H9 (cell line): ENCODE data around the gene RELL1. TPM values are rescaled to one million over a fixed set of nuclear protein-coding genes. Genes with fewer than 3 reads are reported as not detected.
A peak's percentile ranks its signal among the peaks of the same experiment; 100 is the strongest.

Source experiments
- DNase-seq: peaks from one replicate; pipeline ENCODE4 v3.0.0-alpha.2; 2017
- H2AFZ ChIP-seq: one replicate; pipeline ENCODE4 v1.6.1; 2013; ENCODE audit warnings: mild to moderate bottlenecking, low read length, control low read depth, moderate library complexity
- H2AK5ac ChIP-seq: 2 replicates; pipeline ENCODE4 v1.6.1; 2013; ENCODE audit warnings: low read length, control low read depth, mixed read lengths; ENCODE audit not compliant: insufficient read length
- H2BK120ac ChIP-seq: one replicate; pipeline ENCODE4 v1.6.1; 2013; ENCODE audit warnings: low read depth, mild to moderate bottlenecking, low read length, control low read depth, inconsistent platforms; ENCODE audit not compliant: poor library complexity, severe bottlenecking
- H2BK12ac ChIP-seq: 2 replicates; pipeline ENCODE4 v1.6.1; 2013; ENCODE audit warnings: low read length, control low read depth, mixed read lengths, low read depth; ENCODE audit not compliant: insufficient read length
- H2BK15ac ChIP-seq: 2 replicates; pipeline ENCODE4 v1.6.1; 2013; ENCODE audit warnings: low read depth, low read length, control low read depth
- H2BK20ac ChIP-seq: one replicate; pipeline ENCODE4 v1.6.1; 2013; ENCODE audit warnings: low read depth, mild to moderate bottlenecking, low read length, control low read depth, inconsistent platforms; ENCODE audit not compliant: poor library complexity, severe bottlenecking
- H2BK5ac ChIP-seq: 2 replicates; pipeline ENCODE4 v1.6.1; 2013; ENCODE audit warnings: low read length, control low read depth, mixed read lengths; ENCODE audit not compliant: insufficient read length
- H3K14ac ChIP-seq: 2 replicates; pipeline ENCODE4 v1.6.1; 2013; ENCODE audit warnings: low read length, control low read depth; ENCODE audit not compliant: insufficient read depth
- H3K18ac ChIP-seq: 2 replicates; pipeline ENCODE4 v1.6.1; 2013; ENCODE audit warnings: low read depth, mild to moderate bottlenecking, mixed read lengths, low read length, control low read depth; ENCODE audit not compliant: insufficient read length
- H3K23ac ChIP-seq: 2 replicates; pipeline ENCODE4 v1.6.1; 2013; ENCODE audit warnings: low read length, control low read depth, mixed read lengths, low read depth; ENCODE audit not compliant: insufficient read length
- H3K23me2 ChIP-seq: 2 replicates; pipeline ENCODE4 v1.6.1; 2013; ENCODE audit warnings: low read depth, mild to moderate bottlenecking, mixed read lengths, low read length, control low read depth; ENCODE audit not compliant: insufficient read length, poor library complexity, severe bottlenecking
- H3K27ac ChIP-seq: 2 replicates; pipeline ENCODE4 v1.5.1; 2013; ENCODE audit warnings: low read length, control low read depth, mixed read lengths, low read depth; ENCODE audit not compliant: insufficient read length
- H3K27me3 ChIP-seq: 2 replicates; pipeline ENCODE4 v1.6.1; 2013; ENCODE audit warnings: low read length, control low read depth, inconsistent platforms; ENCODE audit not compliant: insufficient read depth
- H3K4ac ChIP-seq: 2 replicates; pipeline ENCODE4 v1.6.1; 2013; ENCODE audit warnings: low read depth, mild to moderate bottlenecking, control low read depth, inconsistent platforms, low read length, moderate library complexity
- H3K4me1 ChIP-seq: 2 replicates; pipeline ENCODE4 v1.6.1; 2013; ENCODE audit warnings: low read length, control low read depth, inconsistent platforms; ENCODE audit not compliant: insufficient read depth
- H3K4me2 ChIP-seq: 2 replicates; pipeline ENCODE4 v1.6.1; 2013; ENCODE audit warnings: low read length, control low read depth, mixed read lengths; ENCODE audit not compliant: insufficient read length, insufficient read depth
- H3K56ac ChIP-seq: 2 replicates; pipeline ENCODE4 v1.6.1; 2013; ENCODE audit warnings: low read depth, mild to moderate bottlenecking, mixed read lengths, low read length, control low read depth; ENCODE audit not compliant: insufficient read length
- H3K79me1 ChIP-seq: 2 replicates; pipeline ENCODE4 v1.6.1; 2013; ENCODE audit warnings: low read depth, mild to moderate bottlenecking, moderate library complexity, low read length, control low read depth, inconsistent platforms; ENCODE audit not compliant: insufficient read depth, poor library complexity, severe bottlenecking
- H3K79me2 ChIP-seq: 2 replicates; pipeline ENCODE4 v1.6.1; 2013; ENCODE audit warnings: low read length, control low read depth, inconsistent platforms; ENCODE audit not compliant: insufficient read depth
- H3K9ac ChIP-seq: 2 replicates; pipeline ENCODE4 v1.6.1; 2013; ENCODE audit warnings: low read length, control low read depth, mixed read lengths; ENCODE audit not compliant: insufficient read length; ENCODE audit errors: extremely low read depth
- H3K9me3 ChIP-seq: one replicate; pipeline ENCODE4 v1.6.1; 2013; ENCODE audit warnings: low read depth, low read length, inconsistent platforms; ENCODE audit not compliant: control insufficient read depth
- H3T11ph ChIP-seq: one replicate; pipeline ENCODE4 v1.6.1; 2013; ENCODE audit warnings: mild to moderate bottlenecking, low read length, control low read depth, inconsistent platforms
- H4K20me1 ChIP-seq: one replicate; pipeline ENCODE4 v1.6.1; 2013; ENCODE audit not compliant: control insufficient read depth, insufficient read length, insufficient read depth
- H4K5ac ChIP-seq: 2 replicates; pipeline ENCODE4 v1.6.1; 2013; ENCODE audit warnings: low read depth, mild to moderate bottlenecking, mixed read lengths, low read length, control low read depth; ENCODE audit not compliant: insufficient read length
- H4K8ac ChIP-seq: replicated peaks from 2 replicates; pipeline ENCODE4 v1.6.1; 2013; ENCODE audit warnings: low read length, control low read depth, mixed read lengths, low read depth; ENCODE audit not compliant: insufficient read length
- H4K91ac ChIP-seq: 2 replicates; pipeline ENCODE4 v1.6.1; 2013; ENCODE audit warnings: low read depth, mild to moderate bottlenecking, moderate library complexity, mixed read lengths, low read length, control low read depth; ENCODE audit not compliant: insufficient read length
- H3K27ac Mint-ChIP-seq, 3 experiments: 2 replicates in 2 of 3; 3 replicates in 1 of 3; pipeline ENCODE4 v1.8.0; 2020 to 2021; ENCODE audit warnings: mixed read lengths in 3 of 3, mild to moderate bottlenecking in 1 of 3, moderate library complexity in 1 of 3
- H3K27me3 Mint-ChIP-seq: 2 replicates; pipeline ENCODE4 v1.8.0; 2021; ENCODE audit warnings: low read depth, mild to moderate bottlenecking, moderate library complexity, mixed read lengths
- H3K36me3 Mint-ChIP-seq, 3 experiments: 2 replicates in 2 of 3; 3 replicates in 1 of 3; pipeline ENCODE4 v1.8.0; 2020 to 2021; ENCODE audit warnings: low read depth in 3 of 3, mixed read lengths in 3 of 3; ENCODE audit not compliant: insufficient read depth in 1 of 3
- H3K4me1 Mint-ChIP-seq, 2 experiments: 2 replicates each; pipeline ENCODE4 v1.8.0; 2020; ENCODE audit warnings: mixed read lengths in 2 of 2
- H3K4me3 Mint-ChIP-seq, 2 experiments: 2 replicates in 1 of 2; 3 replicates in 1 of 2; pipeline ENCODE4 v1.8.0; 2020 to 2021; ENCODE audit warnings: mild to moderate bottlenecking in 2 of 2, mixed read lengths in 2 of 2, moderate library complexity in 1 of 2
- H3K9me3 Mint-ChIP-seq, 2 experiments: 2 replicates in 1 of 2; 3 replicates in 1 of 2; pipeline ENCODE4 v1.8.0; 2020; ENCODE audit warnings: mild to moderate bottlenecking in 2 of 2, mixed read lengths in 2 of 2, moderate library complexity in 1 of 2
- WGBS: extraction: QIAGEN DNeasy Blood & Tissue Kit; methylation state at CpG from one replicate; pipeline ENCODE4 v1.1.7; 2013; ENCODE audit warnings: missing lambda C conversion rate, low lambda C conversion rate, mixed read lengths; ENCODE audit not compliant: insufficient read length; ENCODE audit errors: extremely low coverage; 5-methylcytosine and 5-hydroxymethylcytosine counted together
- total RNA-seq: library from RNA; stranded (reverse); gene quantifications from 2 replicates; pipeline ENCODE4 v1.2.1, GENCODE V29; 2021
- TF ChIP-seq, protein P1 (sequence below): fragments of 200-600 bp; sonication (generic); conservative IDR thresholded peaks from 3 replicates; pipeline ENCODE4 v1.8.0; 2021; ENCODE audit warnings: antibody characterized with exemption, mild to moderate bottlenecking

Gene RELL1
- total RNA-seq, 1 experiment from 2014 or later, result 10.8 TPM

DNA sequence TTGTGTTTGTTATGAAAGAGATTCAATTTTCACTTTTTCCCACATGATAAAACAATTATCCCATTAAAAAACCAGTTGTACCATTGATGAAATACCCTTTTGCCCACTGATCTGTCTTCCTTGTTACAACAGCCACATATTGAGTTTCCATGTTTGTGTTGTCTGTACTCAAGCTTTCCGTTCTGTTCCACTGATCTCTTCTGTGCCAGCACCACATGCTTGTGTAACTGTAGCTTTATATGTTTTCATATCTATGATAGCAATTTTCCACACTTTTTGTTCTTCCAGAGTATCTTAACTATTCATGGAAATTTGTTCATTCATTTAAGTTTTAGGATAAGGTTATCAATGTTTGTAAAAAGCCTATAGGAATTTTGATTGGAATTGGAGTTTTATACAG is 24.3 kb upstream of the RELL1 start:
- H3K23ac ChIP-seq, result no peak overlapping the region
- no peaks in the 10 kb centered on the region for H3K27me3 ChIP-seq
- H2BK20ac ChIP-seq, result no peak overlapping the region
- no peak overlapping the region for H2BK12ac ChIP-seq
- WGBS, result no CpG with 5 or more reads among the region's 1 CpG
- H2AFZ ChIP-seq, result no peak overlapping the region
- no peak overlapping the region for H2BK5ac ChIP-seq
- H3K4me1 ChIP-seq, result no peaks in the 10 kb centered on the region
- no peak overlapping the region for H3T11ph ChIP-seq
- H3K27ac ChIP-seq, result no peak overlapping the region
- no peak overlapping the region for H3K9ac ChIP-seq
- H3K79me2 ChIP-seq, result no peaks in the 10 kb centered on the region; the same call in 1 of the 2 replicates
- H2BK120ac ChIP-seq, result no peak overlapping the region
- no peak overlapping the region for H2BK15ac ChIP-seq
- no peak overlapping the region for H3K18ac ChIP-seq
- Mint-ChIP-seq H3K9me3 (no peaks in the 10 kb centered on the region), H3K4me1 (no peaks in the 10 kb centered on the region), H3K4me3 (no peak overlapping the region), H3K27me3 (no peaks in the 10 kb centered on the region), H3K36me3 (no peaks in the 10 kb centered on the region), H3K27ac (peak overlapping the region in 1 of 3 experiments; percentile 26; a peak in 1 of 7 replicates)
- H2AK5ac ChIP-seq, result no peak overlapping the region
- no peak overlapping the region for H3K56ac ChIP-seq
- H4K8ac ChIP-seq, result no peak overlapping the region
- no peak overlapping the region for H3K4me2 ChIP-seq
- no peaks in the 10 kb centered on the region for H4K20me1 ChIP-seq
- TF ChIP-seq, protein P1, sequence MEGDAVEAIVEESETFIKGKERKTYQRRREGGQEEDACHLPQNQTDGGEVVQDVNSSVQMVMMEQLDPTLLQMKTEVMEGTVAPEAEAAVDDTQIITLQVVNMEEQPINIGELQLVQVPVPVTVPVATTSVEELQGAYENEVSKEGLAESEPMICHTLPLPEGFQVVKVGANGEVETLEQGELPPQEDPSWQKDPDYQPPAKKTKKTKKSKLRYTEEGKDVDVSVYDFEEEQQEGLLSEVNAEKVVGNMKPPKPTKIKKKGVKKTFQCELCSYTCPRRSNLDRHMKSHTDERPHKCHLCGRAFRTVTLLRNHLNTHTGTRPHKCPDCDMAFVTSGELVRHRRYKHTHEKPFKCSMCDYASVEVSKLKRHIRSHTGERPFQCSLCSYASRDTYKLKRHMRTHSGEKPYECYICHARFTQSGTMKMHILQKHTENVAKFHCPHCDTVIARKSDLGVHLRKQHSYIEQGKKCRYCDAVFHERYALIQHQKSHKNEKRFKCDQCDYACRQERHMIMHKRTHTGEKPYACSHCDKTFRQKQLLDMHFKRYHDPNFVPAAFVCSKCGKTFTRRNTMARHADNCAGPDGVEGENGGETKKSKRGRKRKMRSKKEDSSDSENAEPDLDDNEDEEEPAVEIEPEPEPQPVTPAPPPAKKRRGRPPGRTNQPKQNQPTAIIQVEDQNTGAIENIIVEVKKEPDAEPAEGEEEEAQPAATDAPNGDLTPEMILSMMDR, result no peak
- H4K91ac ChIP-seq, result no peak overlapping the region
- H3K79me1 ChIP-seq, result no peaks in the 10 kb centered on the region
- H3K9me3 ChIP-seq, result no peaks in the 10 kb centered on the region
- H3K23me2 ChIP-seq, result no peaks in the 10 kb centered on the region
- no peak overlapping the region for H4K5ac ChIP-seq
- no peak for DNase-seq
- H3K4ac ChIP-seq, result no peak overlapping the region
- H3K14ac ChIP-seq, result no peak overlapping the region
